H9 (cell line): ENCODE data around the gene SGMS2. TPM values are rescaled to one million over a fixed set of nuclear protein-coding genes. Genes with fewer than 3 reads are reported as not detected.

Source experiments
- DNase-seq: peaks from one replicate; pipeline ENCODE4 v3.0.0-alpha.2; 2017
- H2AFZ ChIP-seq: one replicate; pipeline ENCODE4 v1.6.1; 2013; ENCODE audit warnings: mild to moderate bottlenecking, low read length, control low read depth, moderate library complexity
- H2AK5ac ChIP-seq: 2 replicates; pipeline ENCODE4 v1.6.1; 2013; ENCODE audit warnings: low read length, control low read depth, mixed read lengths; ENCODE audit not compliant: insufficient read length
- H2BK120ac ChIP-seq: one replicate; pipeline ENCODE4 v1.6.1; 2013; ENCODE audit warnings: low read depth, mild to moderate bottlenecking, low read length, control low read depth, inconsistent platforms; ENCODE audit not compliant: poor library complexity, severe bottlenecking
- H2BK12ac ChIP-seq: 2 replicates; pipeline ENCODE4 v1.6.1; 2013; ENCODE audit warnings: low read length, control low read depth, mixed read lengths, low read depth; ENCODE audit not compliant: insufficient read length
- H2BK15ac ChIP-seq: 2 replicates; pipeline ENCODE4 v1.6.1; 2013; ENCODE audit warnings: low read depth, low read length, control low read depth
- H2BK20ac ChIP-seq: one replicate; pipeline ENCODE4 v1.6.1; 2013; ENCODE audit warnings: low read depth, mild to moderate bottlenecking, low read length, control low read depth, inconsistent platforms; ENCODE audit not compliant: poor library complexity, severe bottlenecking
- H2BK5ac ChIP-seq: 2 replicates; pipeline ENCODE4 v1.6.1; 2013; ENCODE audit warnings: low read length, control low read depth, mixed read lengths; ENCODE audit not compliant: insufficient read length
- H3K14ac ChIP-seq: 2 replicates; pipeline ENCODE4 v1.6.1; 2013; ENCODE audit warnings: low read length, control low read depth; ENCODE audit not compliant: insufficient read depth
- H3K18ac ChIP-seq: 2 replicates; pipeline ENCODE4 v1.6.1; 2013; ENCODE audit warnings: low read depth, mild to moderate bottlenecking, mixed read lengths, low read length, control low read depth; ENCODE audit not compliant: insufficient read length
- H3K23ac ChIP-seq: 2 replicates; pipeline ENCODE4 v1.6.1; 2013; ENCODE audit warnings: low read length, control low read depth, mixed read lengths, low read depth; ENCODE audit not compliant: insufficient read length
- H3K23me2 ChIP-seq: 2 replicates; pipeline ENCODE4 v1.6.1; 2013; ENCODE audit warnings: low read depth, mild to moderate bottlenecking, mixed read lengths, low read length, control low read depth; ENCODE audit not compliant: insufficient read length, poor library complexity, severe bottlenecking
- H3K27ac ChIP-seq: 2 replicates; pipeline ENCODE4 v1.5.1; 2013; ENCODE audit warnings: low read length, control low read depth, mixed read lengths, low read depth; ENCODE audit not compliant: insufficient read length
- H3K27me3 ChIP-seq: 2 replicates; pipeline ENCODE4 v1.6.1; 2013; ENCODE audit warnings: low read length, control low read depth, inconsistent platforms; ENCODE audit not compliant: insufficient read depth
- H3K4ac ChIP-seq: 2 replicates; pipeline ENCODE4 v1.6.1; 2013; ENCODE audit warnings: low read depth, mild to moderate bottlenecking, control low read depth, inconsistent platforms, low read length, moderate library complexity
- H3K4me1 ChIP-seq: 2 replicates; pipeline ENCODE4 v1.6.1; 2013; ENCODE audit warnings: low read length, control low read depth, inconsistent platforms; ENCODE audit not compliant: insufficient read depth
- H3K4me2 ChIP-seq: 2 replicates; pipeline ENCODE4 v1.6.1; 2013; ENCODE audit warnings: low read length, control low read depth, mixed read lengths; ENCODE audit not compliant: insufficient read length, insufficient read depth
- H3K56ac ChIP-seq: 2 replicates; pipeline ENCODE4 v1.6.1; 2013; ENCODE audit warnings: low read depth, mild to moderate bottlenecking, mixed read lengths, low read length, control low read depth; ENCODE audit not compliant: insufficient read length
- H3K79me1 ChIP-seq: 2 replicates; pipeline ENCODE4 v1.6.1; 2013; ENCODE audit warnings: low read depth, mild to moderate bottlenecking, moderate library complexity, low read length, control low read depth, inconsistent platforms; ENCODE audit not compliant: insufficient read depth, poor library complexity, severe bottlenecking
- H3K79me2 ChIP-seq: 2 replicates; pipeline ENCODE4 v1.6.1; 2013; ENCODE audit warnings: low read length, control low read depth, inconsistent platforms; ENCODE audit not compliant: insufficient read depth
- H3K9ac ChIP-seq: 2 replicates; pipeline ENCODE4 v1.6.1; 2013; ENCODE audit warnings: low read length, control low read depth, mixed read lengths; ENCODE audit not compliant: insufficient read length; ENCODE audit errors: extremely low read depth
- H3K9me3 ChIP-seq: one replicate; pipeline ENCODE4 v1.6.1; 2013; ENCODE audit warnings: low read depth, low read length, inconsistent platforms; ENCODE audit not compliant: control insufficient read depth
- H3T11ph ChIP-seq: one replicate; pipeline ENCODE4 v1.6.1; 2013; ENCODE audit warnings: mild to moderate bottlenecking, low read length, control low read depth, inconsistent platforms
- H4K20me1 ChIP-seq: one replicate; pipeline ENCODE4 v1.6.1; 2013; ENCODE audit not compliant: control insufficient read depth, insufficient read length, insufficient read depth
- H4K5ac ChIP-seq: 2 replicates; pipeline ENCODE4 v1.6.1; 2013; ENCODE audit warnings: low read depth, mild to moderate bottlenecking, mixed read lengths, low read length, control low read depth; ENCODE audit not compliant: insufficient read length
- H4K8ac ChIP-seq: replicated peaks from 2 replicates; pipeline ENCODE4 v1.6.1; 2013; ENCODE audit warnings: low read length, control low read depth, mixed read lengths, low read depth; ENCODE audit not compliant: insufficient read length
- H4K91ac ChIP-seq: 2 replicates; pipeline ENCODE4 v1.6.1; 2013; ENCODE audit warnings: low read depth, mild to moderate bottlenecking, moderate library complexity, mixed read lengths, low read length, control low read depth; ENCODE audit not compliant: insufficient read length
- H3K27ac Mint-ChIP-seq, 3 experiments: 2 replicates in 2 of 3; 3 replicates in 1 of 3; pipeline ENCODE4 v1.8.0; 2020 to 2021; ENCODE audit warnings: mixed read lengths in 3 of 3, mild to moderate bottlenecking in 1 of 3, moderate library complexity in 1 of 3
- H3K27me3 Mint-ChIP-seq: 2 replicates; pipeline ENCODE4 v1.8.0; 2021; ENCODE audit warnings: low read depth, mild to moderate bottlenecking, moderate library complexity, mixed read lengths
- H3K36me3 Mint-ChIP-seq, 3 experiments: 2 replicates in 2 of 3; 3 replicates in 1 of 3; pipeline ENCODE4 v1.8.0; 2020 to 2021; ENCODE audit warnings: low read depth in 3 of 3, mixed read lengths in 3 of 3; ENCODE audit not compliant: insufficient read depth in 1 of 3
- H3K4me1 Mint-ChIP-seq, 2 experiments: 2 replicates each; pipeline ENCODE4 v1.8.0; 2020; ENCODE audit warnings: mixed read lengths in 2 of 2
- H3K4me3 Mint-ChIP-seq, 2 experiments: 2 replicates in 1 of 2; 3 replicates in 1 of 2; pipeline ENCODE4 v1.8.0; 2020 to 2021; ENCODE audit warnings: mild to moderate bottlenecking in 2 of 2, mixed read lengths in 2 of 2, moderate library complexity in 1 of 2
- H3K9me3 Mint-ChIP-seq, 2 experiments: 2 replicates in 1 of 2; 3 replicates in 1 of 2; pipeline ENCODE4 v1.8.0; 2020; ENCODE audit warnings: mild to moderate bottlenecking in 2 of 2, mixed read lengths in 2 of 2, moderate library complexity in 1 of 2
- WGBS: extraction: QIAGEN DNeasy Blood & Tissue Kit; methylation state at CpG from one replicate; pipeline ENCODE4 v1.1.7; 2013; ENCODE audit warnings: missing lambda C conversion rate, low lambda C conversion rate, mixed read lengths; ENCODE audit not compliant: insufficient read length; ENCODE audit errors: extremely low coverage; 5-methylcytosine and 5-hydroxymethylcytosine counted together
- total RNA-seq: library from RNA; stranded (reverse); gene quantifications from 2 replicates; pipeline ENCODE4 v1.2.1, GENCODE V29; 2021
- TF ChIP-seq, protein P1 (sequence below): fragments of 200-600 bp; sonication (generic); conservative IDR thresholded peaks from 3 replicates; pipeline ENCODE4 v1.8.0; 2021; ENCODE audit warnings: antibody characterized with exemption, mild to moderate bottlenecking

Gene SGMS2
- total RNA-seq, 1 experiment from 2014 or later: 9.7 TPM

DNA sequence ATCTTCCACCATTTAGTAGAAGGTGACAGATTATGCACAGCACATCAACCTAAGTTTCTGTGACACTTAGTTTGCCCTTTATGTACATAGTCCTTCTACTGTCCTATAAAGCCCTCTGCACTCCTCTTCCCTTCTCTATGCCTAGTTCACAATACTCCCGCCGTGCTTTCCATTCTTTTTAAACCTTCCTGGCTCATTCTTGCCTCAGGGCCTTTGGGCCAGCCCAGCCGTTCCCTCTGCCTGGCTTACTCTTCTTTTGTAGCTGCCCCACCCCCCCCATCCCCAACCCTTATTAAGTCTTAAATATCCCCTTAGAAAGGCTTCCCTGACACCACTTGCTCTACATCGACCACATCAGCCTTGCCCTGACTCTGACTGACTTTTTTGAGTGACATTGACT, 33.0 kb downstream of the SGMS2 start:
- H3K9ac ChIP-seq: no peak overlapping the region
- no peak overlapping the region for H3K14ac ChIP-seq
- H2BK120ac ChIP-seq: no peak overlapping the region
- no peak overlapping the region for H4K91ac ChIP-seq
- no peak overlapping the region for H2BK12ac ChIP-seq
- peaks cover 26 to 27% of the 10 kb centered on the region in 2 experiments for H3K4me1 Mint-ChIP-seq
- TF ChIP-seq, protein P1, sequence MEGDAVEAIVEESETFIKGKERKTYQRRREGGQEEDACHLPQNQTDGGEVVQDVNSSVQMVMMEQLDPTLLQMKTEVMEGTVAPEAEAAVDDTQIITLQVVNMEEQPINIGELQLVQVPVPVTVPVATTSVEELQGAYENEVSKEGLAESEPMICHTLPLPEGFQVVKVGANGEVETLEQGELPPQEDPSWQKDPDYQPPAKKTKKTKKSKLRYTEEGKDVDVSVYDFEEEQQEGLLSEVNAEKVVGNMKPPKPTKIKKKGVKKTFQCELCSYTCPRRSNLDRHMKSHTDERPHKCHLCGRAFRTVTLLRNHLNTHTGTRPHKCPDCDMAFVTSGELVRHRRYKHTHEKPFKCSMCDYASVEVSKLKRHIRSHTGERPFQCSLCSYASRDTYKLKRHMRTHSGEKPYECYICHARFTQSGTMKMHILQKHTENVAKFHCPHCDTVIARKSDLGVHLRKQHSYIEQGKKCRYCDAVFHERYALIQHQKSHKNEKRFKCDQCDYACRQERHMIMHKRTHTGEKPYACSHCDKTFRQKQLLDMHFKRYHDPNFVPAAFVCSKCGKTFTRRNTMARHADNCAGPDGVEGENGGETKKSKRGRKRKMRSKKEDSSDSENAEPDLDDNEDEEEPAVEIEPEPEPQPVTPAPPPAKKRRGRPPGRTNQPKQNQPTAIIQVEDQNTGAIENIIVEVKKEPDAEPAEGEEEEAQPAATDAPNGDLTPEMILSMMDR: no peak
- no peak overlapping the region for H4K8ac ChIP-seq
- H3T11ph ChIP-seq: no peak overlapping the region
- H3K9me3 ChIP-seq: no peaks in the 10 kb centered on the region
- H3K4me2 ChIP-seq: no peak overlapping the region
- DNase-seq: peak; percentile 26
- H3K27ac Mint-ChIP-seq: no peak overlapping the region; a peak in 1 of 7 replicates
- peaks cover 5% of the 10 kb centered on the region; the same call in 1 of the 2 replicates for H3K4me1 ChIP-seq
- no CpG with 5 or more reads among the region's 4 CpGs for WGBS
- no peak overlapping the region; a peak in 1 of 5 replicates for H3K4me3 Mint-ChIP-seq
- no peaks in the 10 kb centered on the region for H3K36me3 Mint-ChIP-seq
- H2BK20ac ChIP-seq: no peak overlapping the region
- no peaks in the 10 kb centered on the region for H3K23me2 ChIP-seq
- no peaks in the 10 kb centered on the region for H3K27me3 ChIP-seq
- H3K4ac ChIP-seq: no peak overlapping the region
- no peak overlapping the region for H3K18ac ChIP-seq
- no peak overlapping the region for H3K27ac ChIP-seq
- H2BK15ac ChIP-seq: no peak overlapping the region
- H3K56ac ChIP-seq: no peak overlapping the region
- no peak overlapping the region for H2BK5ac ChIP-seq
- H3K79me2 ChIP-seq: no peaks in the 10 kb centered on the region
- no peak overlapping the region for H2AK5ac ChIP-seq
- no peaks in the 10 kb centered on the region for H3K9me3 Mint-ChIP-seq
- H4K20me1 ChIP-seq: no peaks in the 10 kb centered on the region
- H3K23ac ChIP-seq: no peak overlapping the region
- no peak overlapping the region for H2AFZ ChIP-seq
- H4K5ac ChIP-seq: no peak overlapping the region
- H3K79me1 ChIP-seq: no peaks in the 10 kb centered on the region
- H3K27me3 Mint-ChIP-seq: no peaks in the 10 kb centered on the region
